Activated T-cell treated with anti-CD3 and anti-CD28 coated beads for 48 hours (primary cell): ENCODE measurements around the gene TSPAN16.
"Not testable (repeated sequence)": the region's sequence is repeated elsewhere in the genome, so short reads cannot be mapped to it uniquely, and the experiment has no call there.

Experiments used
- DNase-seq: peaks from one replicate; pipeline ENCODE4 v3.0.0-alpha.2; 2020; ENCODE audit warnings: low read depth

The TSPAN16 gene

DNA sequence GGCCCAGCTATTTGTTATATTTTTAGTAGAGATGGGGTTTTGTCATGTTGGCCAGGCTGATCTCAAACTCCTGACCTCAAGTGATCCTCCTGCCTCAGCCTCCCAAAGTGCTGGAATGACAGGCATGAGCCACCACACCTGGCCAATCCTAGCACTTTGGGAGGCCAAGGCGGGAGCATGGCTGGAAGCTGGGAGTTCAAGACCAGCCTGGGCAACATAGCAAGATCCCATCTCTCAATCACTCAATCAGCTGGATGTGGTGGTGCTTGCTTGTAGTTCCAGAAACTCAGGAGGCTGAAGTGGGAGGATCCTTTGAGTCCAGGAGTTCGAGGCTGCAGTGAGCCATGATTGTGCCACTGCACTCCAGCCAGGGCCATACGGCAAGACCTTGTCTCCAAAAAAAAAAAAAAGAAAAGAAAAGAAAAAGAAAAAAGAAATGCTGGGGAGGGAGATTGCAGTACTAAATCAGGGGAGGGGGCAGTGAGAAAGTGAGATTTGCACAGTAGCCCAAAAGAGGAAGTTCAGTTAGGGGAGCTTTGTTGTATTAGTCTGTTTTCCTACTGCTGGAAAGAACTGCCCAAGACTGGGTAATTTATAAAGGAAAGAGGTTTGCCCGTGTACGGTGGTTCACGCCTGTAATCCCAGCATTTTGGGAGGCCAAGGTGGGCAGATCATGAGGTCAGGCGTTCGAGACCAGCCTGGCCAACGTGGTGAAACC is 24.5 kb downstream of the TSPAN16 start:
- DNase-seq: not testable (repeated sequence)

DNA sequence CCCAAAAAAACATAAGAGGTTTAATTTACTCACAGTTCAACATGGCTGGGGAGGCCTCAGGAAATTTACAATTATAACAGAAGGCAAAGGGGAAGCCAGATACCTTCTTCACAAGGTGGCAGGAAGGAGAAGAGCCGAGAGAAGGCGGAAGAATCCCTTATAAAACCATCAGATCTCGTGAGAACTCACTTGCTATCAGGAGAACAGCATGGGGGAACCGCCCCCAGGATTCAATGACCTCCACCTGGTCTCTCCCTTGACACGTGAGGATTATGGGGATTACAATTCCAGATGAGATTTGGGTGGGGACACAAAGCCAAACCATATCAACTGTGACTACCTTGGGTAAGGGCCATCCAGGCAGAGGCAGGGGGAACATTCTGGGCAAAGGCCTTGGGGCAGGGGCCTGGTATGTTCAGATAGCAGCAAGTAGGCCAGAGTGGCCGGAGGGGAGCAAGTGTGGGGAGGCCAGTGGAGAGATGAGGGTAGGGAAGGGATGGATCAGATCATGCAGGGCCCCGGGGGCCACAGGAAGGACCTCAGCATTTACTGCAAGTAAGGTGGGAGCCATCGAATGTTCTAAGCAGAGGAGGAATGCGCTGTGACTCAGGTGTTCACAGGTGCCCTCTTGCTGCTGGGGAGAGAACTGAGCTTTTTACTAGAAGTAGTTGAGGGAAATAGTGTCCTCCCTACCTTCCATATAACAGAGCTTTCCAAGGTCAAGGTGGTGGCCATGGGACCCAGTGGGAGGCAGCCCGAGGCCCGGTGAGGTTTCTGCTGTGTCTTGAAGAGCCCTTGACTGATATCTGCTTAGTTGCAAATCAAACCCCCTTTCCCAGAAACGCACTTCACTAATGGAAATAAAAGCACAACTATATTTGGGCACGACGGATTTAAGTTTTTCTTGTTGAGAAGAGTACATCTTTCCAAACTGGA is 25.5 kb downstream of the TSPAN16 start:
- no peak for DNase-seq

DNA sequence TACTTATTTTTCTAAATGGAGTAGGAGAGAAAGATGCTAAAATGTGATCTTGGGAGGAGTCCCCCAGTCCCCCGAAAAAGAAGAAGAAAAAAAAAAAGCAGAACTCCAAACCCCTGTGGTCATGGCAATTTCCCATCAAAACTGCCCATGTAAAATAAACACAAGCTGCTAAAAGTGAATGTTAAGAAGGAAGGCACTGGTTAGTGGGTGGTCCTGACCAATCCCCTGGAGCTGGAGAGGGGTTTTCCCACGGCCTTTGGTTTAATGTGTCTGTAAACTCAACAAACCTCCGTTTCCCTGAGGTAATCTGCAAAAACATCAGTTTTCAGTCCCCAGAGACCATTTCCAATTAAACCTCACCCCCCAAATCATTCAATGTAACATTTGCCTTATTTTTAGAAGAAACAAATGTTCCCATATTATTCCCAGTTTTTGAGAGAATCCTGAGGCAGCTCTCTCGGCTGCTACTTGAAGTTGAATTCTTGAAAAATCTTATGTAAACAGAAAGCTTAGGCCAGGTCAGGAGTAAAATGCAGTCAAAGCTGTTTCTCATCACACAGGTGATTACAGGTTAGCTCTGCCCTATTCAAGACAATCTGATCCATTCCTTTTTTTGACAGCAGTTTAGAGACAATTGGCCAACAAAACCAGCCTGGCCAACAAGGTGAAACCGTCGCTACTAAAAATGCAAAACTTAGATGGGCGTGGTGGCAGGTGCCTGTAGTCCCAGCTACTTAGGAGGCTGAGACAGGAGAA is 26.5 kb downstream of the TSPAN16 start:
- DNase-seq: no peak

DNA sequence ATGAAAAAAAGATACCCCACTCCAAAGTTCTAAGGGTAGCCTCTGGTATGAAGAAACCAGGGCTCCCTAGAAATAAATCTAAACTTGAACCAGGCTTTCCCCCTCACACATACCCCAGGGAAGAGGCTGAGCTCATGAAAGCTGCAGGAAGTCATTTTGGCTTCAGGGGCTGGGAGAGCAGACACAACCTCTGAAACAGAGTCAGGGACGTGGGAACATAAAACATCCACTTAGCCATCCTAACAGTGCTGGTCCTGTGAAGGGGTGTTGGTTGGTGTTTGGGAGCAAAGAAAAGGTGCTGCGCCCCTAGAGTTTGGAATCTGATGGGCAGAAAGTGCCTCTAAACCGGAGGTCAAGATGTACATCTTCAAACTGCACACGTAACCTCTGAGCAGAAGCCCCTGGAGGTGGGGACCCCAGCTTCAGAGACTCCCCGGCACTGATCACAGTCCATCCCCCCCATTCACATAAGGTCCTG is 27.7 kb downstream of the TSPAN16 start:
- no peak for DNase-seq

DNA sequence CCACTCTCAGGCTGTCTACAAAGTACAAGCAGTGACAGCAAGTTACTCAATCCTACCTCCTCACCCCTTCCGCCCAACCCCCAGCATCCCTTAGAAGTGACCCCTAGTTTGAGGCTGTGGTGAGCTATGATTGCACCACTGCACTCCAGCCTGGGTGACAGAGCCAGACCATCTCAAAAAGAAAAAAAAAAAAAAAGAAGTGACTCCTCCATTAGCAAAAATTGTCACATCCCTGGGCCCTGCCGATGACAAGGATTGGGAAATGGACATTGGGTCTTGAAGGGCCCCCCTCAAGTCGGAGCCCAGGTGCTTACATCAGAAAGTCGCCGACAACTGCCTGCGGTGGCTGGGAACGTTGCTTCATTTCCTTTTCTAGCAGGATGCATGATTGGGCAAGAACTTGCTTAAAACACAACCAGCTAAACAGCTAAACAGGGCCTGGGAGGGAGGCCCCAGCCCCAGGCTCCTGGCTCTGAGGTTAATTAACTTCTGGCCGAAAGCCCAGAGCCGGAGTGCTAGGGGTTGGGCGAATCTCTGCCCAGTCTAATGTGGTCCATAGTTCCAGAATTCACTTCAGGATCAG is 28.2 kb downstream of the TSPAN16 start:
- DNase-seq: peak; percentile 18

DNA sequence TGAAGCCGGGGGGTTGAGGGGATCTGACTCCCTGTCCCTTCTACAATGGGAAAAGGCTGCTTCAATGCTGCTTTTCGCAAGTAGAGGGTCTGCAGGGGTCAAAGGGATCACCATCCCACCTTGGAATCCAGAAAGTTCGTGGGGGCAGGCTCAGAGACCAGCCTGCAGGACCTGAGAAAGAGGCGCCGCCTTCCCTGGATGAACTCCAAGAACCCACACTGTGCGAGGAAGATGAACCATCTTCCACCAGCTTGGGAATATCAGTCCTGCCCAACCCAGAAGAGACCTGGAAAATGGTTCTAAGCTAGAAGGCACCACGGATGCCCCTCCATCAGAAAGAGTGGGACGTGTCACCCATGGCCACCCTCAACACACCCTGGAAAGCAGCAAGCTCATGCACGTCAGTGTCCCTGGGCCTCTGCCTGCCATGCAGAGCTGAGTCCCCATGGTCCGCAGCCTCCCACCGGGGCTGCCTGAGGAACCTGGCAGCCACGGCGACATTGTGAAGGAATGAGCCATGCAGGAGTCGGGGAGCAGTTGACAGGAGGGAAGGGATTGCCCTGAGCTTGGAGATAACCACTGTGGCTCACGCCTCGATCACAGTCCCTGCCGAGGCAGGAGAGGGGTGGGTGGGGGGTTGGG is 28.9 kb downstream of the TSPAN16 start:
- no peak for DNase-seq

DNA sequence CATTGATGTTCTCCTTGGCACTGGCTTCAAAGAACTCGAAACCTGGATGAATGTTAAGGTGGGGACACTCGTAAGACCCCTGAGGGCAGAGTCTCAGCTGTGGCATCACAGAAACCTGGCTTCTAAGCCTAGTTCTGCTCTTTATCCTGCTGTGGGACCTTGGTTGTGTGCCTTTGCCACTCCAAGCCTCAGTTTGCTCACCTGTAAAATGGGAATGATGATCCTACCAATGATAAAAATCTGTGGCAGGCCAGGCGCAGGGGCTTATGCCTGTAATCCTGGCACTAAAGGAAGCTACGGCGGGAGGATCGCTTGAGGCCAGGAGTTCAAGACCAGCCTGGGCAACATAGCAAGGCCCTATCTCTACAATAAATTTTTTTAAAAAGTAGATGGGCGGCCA is 29.6 kb downstream of the TSPAN16 start:
- DNase-seq: no peak

DNA sequence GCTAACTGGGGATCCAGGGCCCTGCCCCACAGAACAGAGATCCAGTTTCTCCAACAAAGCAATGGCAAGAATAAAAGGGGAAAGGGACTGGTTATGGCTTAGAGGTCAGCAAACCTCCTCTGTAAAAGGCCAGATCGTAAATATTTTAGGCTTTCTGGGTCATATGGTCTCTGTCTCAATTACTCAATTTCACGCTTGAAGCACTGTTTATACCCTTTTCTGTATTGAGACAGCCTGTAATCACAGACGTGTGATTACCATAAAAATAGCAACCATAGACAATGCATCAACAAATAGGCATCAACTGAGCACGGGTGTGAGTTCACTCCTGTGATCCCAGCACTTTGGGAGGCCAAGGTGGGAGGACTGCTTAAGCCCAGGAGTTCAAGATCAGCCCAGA is 34.2 kb downstream of the TSPAN16 start:
- no peak for DNase-seq

DNA sequence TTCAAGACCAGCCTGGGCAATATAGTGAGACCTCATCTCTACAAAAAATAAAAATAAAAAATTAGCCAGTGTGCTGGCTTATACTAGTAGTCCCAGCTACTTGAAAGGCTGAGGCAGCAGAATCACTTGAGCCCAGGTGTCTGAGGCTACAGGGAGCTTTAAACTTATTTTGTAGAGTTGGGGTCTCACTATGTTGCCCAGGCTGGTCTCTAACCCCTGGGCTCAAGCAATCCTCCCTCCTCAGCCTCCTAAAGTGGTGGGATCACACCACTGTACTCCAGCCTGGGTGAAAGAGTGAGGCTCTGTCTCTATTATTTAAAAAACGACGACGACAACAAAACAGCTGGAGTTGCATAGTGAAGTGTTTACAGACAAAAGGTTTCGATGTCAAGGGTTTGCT is 35.5 kb downstream of the TSPAN16 start:
- no peak for DNase-seq

DNA sequence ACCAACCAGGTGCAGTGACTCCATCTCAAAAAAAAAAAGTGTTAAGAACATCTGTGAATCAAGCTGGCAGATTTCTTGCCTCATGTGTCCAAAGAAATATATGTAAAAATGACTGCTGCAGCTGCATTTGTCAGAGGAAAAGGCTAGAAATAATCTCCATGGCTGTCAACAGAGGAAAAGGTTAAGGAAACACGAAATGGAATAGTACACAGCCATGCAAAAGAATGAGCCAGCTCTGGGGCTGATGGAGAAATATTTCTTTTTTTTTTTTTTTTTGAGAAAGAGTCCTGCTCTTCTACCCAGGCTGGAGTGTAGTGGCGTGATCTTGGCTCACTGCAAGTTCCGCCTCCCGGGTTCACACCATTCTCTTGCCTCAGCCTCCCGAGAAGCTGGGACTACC is 36.9 kb downstream of the TSPAN16 start:
- no peak for DNase-seq

DNA sequence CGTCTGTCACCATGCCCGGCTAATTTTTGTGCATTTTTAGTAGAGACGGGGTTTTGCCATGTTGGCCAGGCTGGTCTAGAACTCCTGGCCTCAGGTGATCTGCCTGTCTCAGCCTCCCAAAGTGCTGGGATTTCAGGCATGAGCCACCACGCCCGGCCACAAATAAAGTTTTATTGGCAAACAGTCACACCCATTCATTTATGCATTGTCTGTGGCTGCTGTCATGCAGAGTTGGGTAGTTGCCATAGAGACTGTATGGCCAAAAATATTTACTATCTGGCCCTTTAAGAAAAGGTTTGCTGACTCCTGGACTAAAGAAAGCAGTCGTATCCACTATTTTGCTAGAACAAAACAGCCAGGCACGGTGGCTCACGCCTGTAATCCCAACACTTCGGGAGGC is 37.9 kb downstream of the TSPAN16 start:
- not testable (repeated sequence) for DNase-seq

DNA sequence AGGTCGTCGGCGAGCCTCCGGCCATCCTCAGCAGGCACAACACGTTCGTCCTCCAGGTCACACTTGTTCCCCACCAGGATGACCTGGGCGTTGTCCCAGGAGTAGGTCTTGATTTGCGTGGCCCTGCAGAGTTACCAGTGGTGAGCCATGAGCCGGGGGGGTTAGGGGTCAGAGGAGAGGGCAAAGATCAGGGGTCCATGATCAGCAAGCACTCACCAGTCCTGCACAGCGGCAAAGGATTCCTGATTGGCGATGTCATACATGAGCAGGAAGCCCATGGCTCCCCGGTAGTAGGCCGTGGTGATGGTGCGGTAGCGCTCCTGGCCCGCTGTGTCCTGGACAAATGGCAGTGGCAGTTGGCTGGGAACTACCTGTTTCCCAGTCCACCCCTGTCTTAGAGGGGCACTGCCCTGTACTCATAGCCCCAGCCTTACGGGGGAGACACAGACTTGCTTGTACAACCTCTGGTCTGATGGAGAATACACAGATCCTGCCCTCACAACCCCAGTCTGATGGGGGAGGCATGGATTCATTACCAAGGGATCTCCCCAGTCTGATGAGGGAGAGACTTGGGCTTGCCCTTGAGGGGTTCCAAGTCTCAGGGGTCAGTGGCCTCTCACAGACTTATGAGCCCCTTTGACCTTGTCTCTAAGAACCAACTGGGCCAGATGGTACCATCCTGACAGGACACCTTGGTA is 39.6 kb downstream of the TSPAN16 start:
- DNase-seq: no peak

DNA sequence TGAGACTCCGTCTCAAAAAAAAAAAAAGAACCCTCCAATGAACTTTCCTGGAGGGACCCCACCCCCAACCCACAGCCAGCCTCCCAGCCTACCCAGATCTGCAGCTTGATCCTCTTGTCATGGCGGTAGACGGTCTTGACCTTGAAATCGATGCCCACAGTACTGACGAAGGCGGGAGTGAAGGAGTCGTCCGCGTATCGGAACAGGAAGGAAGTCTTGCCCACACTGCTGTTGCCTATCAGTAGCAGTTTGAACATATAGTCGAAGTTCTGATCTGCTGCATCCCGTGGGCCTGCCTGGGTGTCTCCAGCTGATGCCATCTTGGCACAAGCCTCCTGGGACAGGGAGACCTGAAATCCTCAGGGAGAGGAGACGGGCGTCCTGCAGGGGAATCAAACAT is 41.1 kb downstream of the TSPAN16 start:
- DNase-seq: no peak

DNA sequence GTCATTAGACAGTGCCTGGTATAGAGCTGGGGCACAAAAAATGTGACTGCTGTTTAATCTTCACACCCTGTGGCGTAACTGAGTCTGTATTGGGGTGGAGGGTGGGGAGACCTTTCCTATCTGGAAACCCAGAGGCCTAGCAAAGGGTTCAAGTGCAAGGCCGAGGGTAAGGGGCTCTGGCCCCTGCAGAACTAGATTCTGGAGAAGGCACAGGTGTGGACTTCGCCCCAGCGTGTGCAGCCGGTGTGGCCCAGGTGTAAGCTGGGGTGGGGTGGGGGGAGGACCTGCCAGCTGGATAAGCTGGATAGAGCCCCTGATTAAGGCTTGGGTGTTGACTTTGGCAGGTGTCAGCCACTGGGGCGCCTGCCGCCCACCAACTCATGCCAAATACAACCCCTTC is 42.2 kb downstream of the TSPAN16 start:
- no peak for DNase-seq

DNA sequence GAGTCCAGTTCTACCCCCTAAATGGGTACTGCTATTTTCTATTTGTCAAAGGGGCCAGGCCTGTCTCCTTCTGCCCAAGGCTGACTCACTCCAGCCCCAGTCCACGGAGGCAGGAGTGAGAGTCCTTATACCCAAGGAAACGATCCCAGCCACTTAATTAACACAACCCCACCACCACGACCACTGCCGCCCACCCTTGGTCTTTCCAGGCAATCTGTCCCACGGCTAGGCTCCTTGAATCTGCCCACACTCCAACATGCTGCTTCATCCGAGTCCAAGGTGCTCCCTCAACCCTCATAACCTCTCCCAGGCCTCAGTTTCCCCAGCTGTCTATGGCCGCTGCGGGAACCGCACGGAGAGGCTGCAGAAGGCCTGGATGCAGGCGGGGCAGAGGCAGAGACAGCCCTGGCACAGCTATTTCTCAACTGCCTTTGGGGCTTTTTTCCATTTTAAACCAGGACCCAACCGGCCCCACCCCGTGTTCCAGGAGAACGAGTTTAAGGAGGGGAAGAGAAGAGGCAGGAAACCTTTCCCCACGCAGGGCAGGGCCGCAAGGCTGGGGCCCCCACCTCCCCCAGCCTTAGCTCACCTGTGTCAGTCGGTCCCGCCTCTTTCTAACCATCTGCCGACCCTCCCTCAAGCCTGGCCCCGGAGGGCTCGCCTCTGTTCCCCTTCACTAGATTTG is 42.8 kb downstream of the TSPAN16 start:
- DNase-seq: no peak

DNA sequence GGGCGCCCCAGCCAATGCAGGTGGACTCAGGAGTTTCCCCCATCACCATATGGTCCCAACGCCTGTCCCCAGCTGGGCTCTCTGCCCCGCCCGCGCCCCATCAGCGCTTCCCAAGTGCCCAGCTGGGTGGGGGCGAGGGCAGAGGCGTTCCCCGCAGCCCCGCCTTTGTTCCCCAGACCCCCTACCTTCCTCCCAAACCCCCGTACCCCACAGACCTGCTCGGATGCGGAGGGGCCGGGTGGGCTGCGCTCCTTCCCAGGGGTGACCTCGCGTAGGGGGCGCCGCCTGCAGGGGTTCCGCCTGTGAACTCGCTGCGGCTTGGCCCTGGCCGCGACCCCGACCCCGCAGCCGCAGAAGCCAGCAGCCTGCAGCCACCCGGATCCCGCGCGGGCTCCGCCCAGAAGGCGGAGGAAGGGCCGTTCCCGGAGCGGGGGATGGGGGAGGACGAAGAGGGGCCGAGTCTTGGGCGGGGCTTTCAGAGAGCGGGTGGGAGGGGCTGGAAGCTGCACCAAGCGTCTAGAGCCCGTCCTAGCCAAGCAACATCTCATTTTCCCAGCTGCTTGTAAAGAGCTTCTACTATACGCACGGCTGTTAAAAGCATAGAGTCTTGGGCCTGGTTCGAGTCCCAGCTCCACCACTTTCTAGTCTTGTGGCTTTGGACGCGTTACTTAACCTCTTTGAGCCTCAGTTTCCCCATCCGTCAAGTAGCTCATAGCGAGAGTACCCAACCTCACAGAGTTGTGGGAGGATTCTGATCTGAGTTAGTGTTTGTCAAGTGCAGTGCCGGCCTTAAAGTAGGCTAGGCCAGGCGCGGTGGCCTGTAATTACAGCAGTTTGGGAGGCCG is 43.5 kb downstream of the TSPAN16 start, which contains the start of gene RAB3D:
TSS of gene RAB3D (minus strand) at position 404 of the 845 bp plus-strand sequence. CDS start 2,258 bp downstream, outside the sequence.
- DNase-seq: peak; percentile 82

DNA sequence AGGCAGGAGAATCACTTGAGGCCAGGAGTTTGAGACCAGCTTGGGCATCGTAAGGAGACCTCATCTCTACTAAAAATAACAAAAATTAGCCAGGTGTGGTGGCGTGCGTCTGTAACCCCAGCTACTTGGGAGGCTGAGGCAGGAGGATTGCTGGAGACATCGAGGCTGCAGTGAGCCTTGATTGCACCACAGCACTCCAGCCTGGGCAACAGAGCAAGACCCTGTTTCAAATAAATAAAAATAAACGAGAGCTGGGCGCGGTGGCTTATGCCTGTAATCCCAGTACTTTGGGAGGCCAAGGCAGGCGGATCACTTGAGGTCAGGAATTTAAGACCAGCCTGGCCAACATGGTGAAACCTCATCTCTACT is 44.1 kb downstream of the TSPAN16 start:
- DNase-seq: not testable (repeated sequence)

DNA sequence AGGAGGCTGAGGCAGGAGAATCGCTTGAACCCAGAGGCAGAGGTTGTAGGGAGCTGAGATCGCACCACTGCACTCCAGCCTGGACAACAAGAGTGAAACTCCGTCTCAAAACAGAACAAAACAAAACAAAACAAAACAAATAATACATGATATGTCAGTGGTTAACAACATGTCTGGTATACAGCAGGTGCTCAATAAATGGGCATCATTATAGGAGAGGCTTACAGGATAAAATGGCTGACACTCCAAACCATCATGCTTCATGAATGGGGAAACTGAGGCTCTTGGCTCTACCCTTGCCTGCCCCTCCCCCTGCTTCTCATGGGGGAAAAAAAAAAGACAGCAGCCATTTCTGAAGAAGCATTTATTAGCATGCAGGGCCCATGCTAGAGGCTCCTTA is 46.5 kb downstream of the TSPAN16 start:
- no peak for DNase-seq

DNA sequence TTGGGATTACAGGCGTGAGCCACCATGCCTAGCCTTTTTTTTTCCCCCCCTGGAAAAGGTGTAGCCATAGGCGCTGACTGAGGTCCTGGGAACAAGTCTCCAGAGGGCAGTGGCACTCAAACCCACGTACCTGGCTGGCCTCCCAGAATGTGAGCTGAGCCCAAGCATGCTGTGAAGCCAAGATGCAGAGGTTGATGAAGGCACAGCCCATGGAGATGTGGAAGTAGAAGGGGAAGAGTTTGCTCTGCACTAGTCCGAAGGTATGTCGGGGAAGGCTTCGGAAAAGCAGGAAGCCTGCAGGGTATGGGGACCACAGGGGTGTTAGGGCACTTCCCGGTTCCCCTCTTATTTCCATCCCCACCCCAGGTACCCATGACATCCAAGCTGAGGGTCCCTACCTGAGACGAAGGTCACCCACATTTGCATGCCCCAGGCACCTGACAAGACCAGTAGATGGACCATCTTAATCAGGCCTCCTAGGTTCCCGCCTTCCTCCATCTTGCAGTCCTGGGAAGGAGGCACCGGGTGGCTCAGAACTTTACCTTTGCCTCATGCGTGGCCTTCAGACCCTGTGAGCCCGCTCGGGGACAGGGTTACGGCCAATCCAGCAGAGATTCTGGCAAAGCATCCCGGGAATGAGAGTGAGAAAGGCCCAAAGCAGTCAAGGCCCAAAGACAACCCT is 49.3 kb downstream of the TSPAN16 start:
- no peak for DNase-seq
